H1 (cell line): ENCODE data around the gene ADAMTS6. TPM values are rescaled to one million over a fixed set of nuclear protein-coding genes. Genes with fewer than 3 reads are reported as not detected.

Experiments used
- CTCF ChIA-PET: fragments of 300-600 bp; sonication (Branson Sonifier 250); formaldehyde crosslinking; loops from one replicate; lab custom pipeline; 2021; ENCODE audit not compliant: partially characterized antibody; lab: Charles Lee
- POLR2A ChIA-PET: fragments of 300-600 bp; sonication (Branson Sonifier 250); formaldehyde crosslinking; loops from one replicate; lab custom pipeline; 2021; ENCODE audit warnings: inconsistent platforms; ENCODE audit not compliant: partially characterized antibody; lab: Charles Lee
- DNase-seq, 2 experiments: peaks; one replicate each; pipeline versions ENCODE4 v3.0.0 to v3.0.0-alpha.2; 2010 to 2022; ENCODE audit warnings: low spot score in 2 of 2, low read depth in 1 of 2, mixed read lengths in 1 of 2
- FAIRE-seq: peaks from 2 replicates; lab custom pipeline; 2011; peaks lifted over from hg19 to GRCh38; lab: Jason Lieb, UNC
- H2AFZ ChIP-seq: 2 replicates; pipeline ENCODE4 v1.8.1; 2012; ENCODE audit warnings: low read length, inconsistent platforms
- H2AK5ac ChIP-seq: 2 replicates; pipeline ENCODE4 v1.6.1; 2013; ENCODE audit warnings: low read depth, low read length
- H2BK120ac ChIP-seq: replicated peaks from 2 replicates; pipeline ENCODE3; 2013; ENCODE audit warnings: low read depth, low read length, inconsistent platforms
- H2BK12ac ChIP-seq: 2 replicates; pipeline ENCODE4 v1.6.1; 2013; ENCODE audit warnings: low read depth, low read length
- H2BK15ac ChIP-seq: 2 replicates; pipeline ENCODE4 v1.6.1; 2013; ENCODE audit warnings: low read length
- H2BK20ac ChIP-seq: 2 replicates; pipeline ENCODE4 v1.6.1; 2013; ENCODE audit warnings: low read length
- H2BK5ac ChIP-seq: 2 replicates; pipeline ENCODE4 v1.6.1; 2013; ENCODE audit warnings: low read depth, low read length
- H3K14ac ChIP-seq: 2 replicates; pipeline ENCODE4 v1.6.1; 2013; ENCODE audit warnings: inconsistent platforms; ENCODE audit not compliant: insufficient read length
- H3K18ac ChIP-seq: 2 replicates; pipeline ENCODE4 v1.6.1; 2013; ENCODE audit warnings: low read length; ENCODE audit errors: extremely low read depth
- H3K23ac ChIP-seq: 2 replicates; pipeline ENCODE4 v1.6.1; 2013; ENCODE audit warnings: inconsistent platforms; ENCODE audit not compliant: insufficient read length
- H3K23me2 ChIP-seq: 2 replicates; pipeline ENCODE4 v1.6.1; 2013; ENCODE audit warnings: low read depth, low read length
- H3K27ac ChIP-seq: 2 replicates; pipeline ENCODE4 v1.6.1; 2011; ENCODE audit warnings: low read depth, low read length, inconsistent platforms
- H3K27me3 ChIP-seq, 4 experiments: replicated peaks in 1 of 4; 1 replicate in 1 of 4; 2 replicates in 3 of 4; pipeline versions ENCODE4 v1.6.1 to v1.8.1; 2011 to 2013; ENCODE audit warnings: low read length in 3 of 4, mild to moderate bottlenecking in 3 of 4, inconsistent platforms in 2 of 4, mixed read lengths in 2 of 4, moderate library complexity in 1 of 4; ENCODE audit not compliant: control insufficient read depth in 3 of 4, insufficient read depth in 3 of 4; ENCODE audit errors: extremely low read depth in 1 of 4
- H3K36me3 ChIP-seq, 4 experiments: 2 replicates each; pipeline versions ENCODE4 v1.6.1 to v1.8.1; 2011 to 2013; ENCODE audit warnings: mild to moderate bottlenecking in 4 of 4, low read length in 3 of 4, moderate library complexity in 2 of 4, control low read depth in 1 of 4, inconsistent platforms in 1 of 4; ENCODE audit not compliant: insufficient read depth in 4 of 4, control insufficient read depth in 2 of 4
- H3K4ac ChIP-seq: replicated peaks from 2 replicates; pipeline ENCODE3; 2013; ENCODE audit warnings: low read length, low read depth, mixed read lengths, inconsistent platforms; ENCODE audit not compliant: insufficient read length
- H3K4me1 ChIP-seq, 4 experiments: replicated peaks in 1 of 4; 1 replicate in 1 of 4; 2 replicates in 3 of 4; pipeline versions ENCODE4 v1.6.1 to v1.8.1; 2011 to 2013; ENCODE audit warnings: low read length in 3 of 4, inconsistent platforms in 2 of 4, mixed read lengths in 1 of 4; ENCODE audit not compliant: insufficient read depth in 4 of 4, control insufficient read depth in 3 of 4
- H3K4me2 ChIP-seq, 2 experiments: 2 replicates each; pipeline versions ENCODE4 v1.6.1 to v1.8.1; 2011 to 2013; ENCODE audit warnings: low read depth in 2 of 2, low read length in 2 of 2, control low read depth in 1 of 2, inconsistent platforms in 1 of 2, mild to moderate bottlenecking in 1 of 2; ENCODE audit not compliant: insufficient read depth in 1 of 2
- H3K4me3 ChIP-seq, 4 experiments: fragments of 200-600, 300-600 bp in 1 of 4; sonication (generic), shearing (Covaris generic), sonication (Bioruptor Twin) in 1 of 4; 2 replicates each; pipeline versions ENCODE4 v1.5.1 to v1.8.1; 2011 to 2016; ENCODE audit warnings: low read length in 4 of 4, low read depth in 3 of 4, control low read depth in 2 of 4, inconsistent platforms in 2 of 4, mild to moderate bottlenecking in 2 of 4, mixed read lengths in 1 of 4, moderate library complexity in 1 of 4; ENCODE audit not compliant: insufficient read depth in 2 of 4; ENCODE audit errors: extremely low read depth in 1 of 4
- H3K56ac ChIP-seq: replicated peaks from 2 replicates; pipeline ENCODE3; 2013; ENCODE audit warnings: low read depth, mild to moderate bottlenecking, mixed read lengths, low read length, inconsistent platforms; ENCODE audit not compliant: insufficient read length
- H3K79me1 ChIP-seq: 2 replicates; pipeline ENCODE4 v1.6.1; 2013; ENCODE audit warnings: low read depth, low read length, control low read depth
- H3K79me2 ChIP-seq, 2 experiments: 2 replicates each; pipeline versions ENCODE4 v1.6.1 to v1.8.1; 2012 to 2013; ENCODE audit warnings: low read length in 2 of 2, mild to moderate bottlenecking in 2 of 2, inconsistent platforms in 1 of 2; ENCODE audit not compliant: insufficient read depth in 2 of 2, control insufficient read depth in 1 of 2
- H3K9ac ChIP-seq, 4 experiments: replicated peaks in 1 of 4; 1 replicate in 1 of 4; 2 replicates in 3 of 4; pipeline versions ENCODE4 v1.6.1 to v1.8.1; 2011 to 2013; ENCODE audit warnings: low read depth in 3 of 4, low read length in 3 of 4, control low read depth in 2 of 4, mild to moderate bottlenecking in 2 of 4, moderate library complexity in 2 of 4, inconsistent platforms in 1 of 4; ENCODE audit errors: extremely low read depth in 1 of 4
- H3K9me3 ChIP-seq, 2 experiments: 2 replicates each; pipeline versions ENCODE4 v1.6.1 to v1.8.1; 2012 to 2013; ENCODE audit warnings: mild to moderate bottlenecking in 2 of 2, moderate library complexity in 2 of 2, control low read depth in 1 of 2, inconsistent platforms in 1 of 2, low read depth in 1 of 2, low read length in 1 of 2, mixed read lengths in 1 of 2; ENCODE audit not compliant: insufficient read depth in 2 of 2
- H4K20me1 ChIP-seq, 2 experiments: replicated peaks in 1 of 2; 2 replicates each; pipeline versions ENCODE3 to v1.8.1; 2011 to 2013; ENCODE audit warnings: inconsistent platforms in 2 of 2, low read length in 2 of 2, mild to moderate bottlenecking in 1 of 2; ENCODE audit not compliant: insufficient read depth in 2 of 2, control insufficient read depth in 1 of 2
- H4K5ac ChIP-seq: 2 replicates; pipeline ENCODE4 v1.6.1; 2013; ENCODE audit warnings: low read length, low read depth, mixed read lengths, inconsistent platforms; ENCODE audit not compliant: insufficient read length
- H4K8ac ChIP-seq: 2 replicates; pipeline ENCODE4 v1.8.0; 2013; ENCODE audit warnings: mild to moderate bottlenecking, moderate library complexity, low read length, inconsistent platforms; ENCODE audit not compliant: insufficient read depth; ENCODE audit errors: extremely low read depth
- H4K91ac ChIP-seq: replicated peaks from 2 replicates; pipeline ENCODE3; 2013; ENCODE audit warnings: low read length, mixed read lengths, inconsistent platforms; ENCODE audit not compliant: insufficient read length
- CBX8 ChIP-seq: fragments of 300-800, 300-1000 bp; sonication (generic); IDR thresholded peaks from 2 replicates; pipeline ENCODE4 v1.7.1; 2016; ENCODE audit warnings: low read depth, low read length, borderline replicate concordance
- CHD1 ChIP-seq: IDR thresholded peaks from 2 replicates; pipeline ENCODE4 v1.6.1; 2012; ENCODE audit warnings: low read depth, low read length, improper control_type of control experiment
- CTBP2 ChIP-seq: IDR thresholded peaks from 2 replicates; pipeline ENCODE4 v1.7.0; 2011; ENCODE audit warnings: borderline replicate concordance, mild to moderate bottlenecking, moderate library complexity, mixed read lengths, low read length; ENCODE audit not compliant: insufficient read depth, insufficient read length
- JUND ChIP-seq: IDR thresholded peaks from 2 replicates; pipeline ENCODE4 v1.6.1; 2011; ENCODE audit warnings: mild to moderate bottlenecking, improper control_type of control experiment, low read length
- NANOG ChIP-seq: IDR thresholded peaks from 2 replicates; pipeline ENCODE4 v1.6.1; 2011; ENCODE audit warnings: low read length, low read depth, mild to moderate bottlenecking, inconsistent platforms; ENCODE audit not compliant: insufficient read depth, poor library complexity, severe bottlenecking
- RNF2 ChIP-seq: fragments of 200-900, 300-1000 bp; sonication (generic); IDR thresholded peaks from 2 replicates; pipeline ENCODE4 v1.7.1; 2016; ENCODE audit warnings: borderline replicate concordance, low read depth, mild to moderate bottlenecking, antibody characterized with exemption, low read length; ENCODE audit not compliant: poor library complexity, severe bottlenecking; ENCODE audit errors: missing control alignments
- SIRT6 ChIP-seq: IDR thresholded peaks from one replicate; pipeline ENCODE4 v1.7.1; 2012; ENCODE audit warnings: low read length, inconsistent platforms
- SIX5 ChIP-seq: IDR thresholded peaks from 2 replicates; pipeline ENCODE4 v1.6.1; 2011; ENCODE audit warnings: mild to moderate bottlenecking, low read depth, low read length
- SP2 ChIP-seq: IDR thresholded peaks from 2 replicates; pipeline ENCODE4 v1.6.1; 2012; ENCODE audit warnings: mild to moderate bottlenecking, low read length, inconsistent platforms
- SUZ12 ChIP-seq: fragments of 200-600 bp; sonication (generic); IDR thresholded peaks from 2 replicates; pipeline ENCODE4 v1.6.1; 2012; ENCODE audit warnings: mild to moderate bottlenecking, inconsistent platforms, low read length, moderate library complexity, mixed read lengths
- TAF1 ChIP-seq: IDR thresholded peaks from 2 replicates; pipeline ENCODE4 v1.6.1; 2011; ENCODE audit warnings: mild to moderate bottlenecking, low read depth, low read length
- USF2 ChIP-seq: IDR thresholded peaks from 2 replicates; pipeline ENCODE4 v1.6.1; 2011; ENCODE audit warnings: low read length, improper control_type of control experiment
- polyA plus RNA-seq, 7 experiments: library from polyadenylated mRNA; depleted of rRNA in 3 of 7; stranded (reverse) in 5 of 7; unstranded in 2 of 7; fragments of >200 nt in 5 of 7; fragments of 200-250 nt in 2 of 7; gene quantifications; 1 replicate in 5 of 7; 2 replicates in 1 of 7; 4 replicates in 1 of 7; pipeline versions ENCODE4 v1.2.1 to v1.2.3, GENCODE V29; 2011 to 2013; ENCODE audit warnings: missing spikeins in 2 of 7, mixed read lengths in 2 of 7
- total RNA-seq: library from RNA; stranded (reverse); fragmentation: NEBNext Ultra II Directional; extraction: Animal tissue kit (Norgen Biotek cat#: 25700); gene quantifications from 2 replicates; pipeline ENCODE4 v1.2.1, GENCODE V29; 2021

ADAMTS6 gene
- total and polyA plus RNA-seq, 2 of the 8 experiments (the other 6 are each of a cell fraction or from before 2014, with no cell fraction given) = 0.74 to 2.4 TPM

GRCh38 chr5:65209341-65209740, 272.4 kb downstream of the ADAMTS6 start:
- Histone ChIP-seq H3K36me3 (no peaks in the 10 kb centered on the region), H4K8ac (no peak overlapping the region), H3K56ac (no peak overlapping the region), H3K14ac (no peak overlapping the region), H4K91ac (no peak overlapping the region), H2AK5ac (no peak overlapping the region), H2BK12ac (no peak overlapping the region), H3K9ac (no peak overlapping the region), H3K4me1 (no peaks in the 10 kb centered on the region), H2BK15ac (no peak overlapping the region), H3K23ac (no peak overlapping the region), H2BK20ac (no peak overlapping the region), H2AFZ (no peak overlapping the region), H3K27me3 (no peaks in the 10 kb centered on the region), H3K27ac (no peak overlapping the region), H3K18ac (no peak overlapping the region), H2BK120ac (no peak overlapping the region), H3K4ac (no peak overlapping the region), H3K79me2 (no peaks in the 10 kb centered on the region), H3K9me3 (no peaks in the 10 kb centered on the region), H3K4me2 (no peak overlapping the region), H2BK5ac (no peak overlapping the region), H4K20me1 (no peaks in the 10 kb centered on the region), H3K23me2 (no peaks in the 10 kb centered on the region), H3K4me3 (no peak overlapping the region), H3K79me1 (no peaks in the 10 kb centered on the region), H4K5ac (no peak overlapping the region)
- DNase-seq (no peak), FAIRE-seq (no peak)
- ChIA-PET CTCF (interaction anchor here (1.0 kb wide), 1 partner anchor 11 kb away, joined by 3 read pairs; no protein-coding TSS in a partner anchor), POLR2A (no interaction called here)
- TF ChIP-seq CHD1 (no peak), SIRT6 (no peak), TAF1 (no peak), SIX5 (no peak), NANOG (no peak), CTBP2 (no peak), CBX8 (no peak), SP2 (no peak), SUZ12 (no peak), RNF2 (no peak), USF2 (no peak), JUND (no peak)
